GM13977 (cell line): Measurements from ENCODE around the gene NYAP1.

Experiments used
- DNase-seq: peaks from one replicate; pipeline ENCODE4 v3.0.0; 2012; ENCODE audit warnings: low spot score
- CTCF ChIP-seq: IDR thresholded peaks from 2 replicates; pipeline ENCODE4 v1.5.1; 2012; ENCODE audit warnings: mild to moderate bottlenecking, control low read depth; ENCODE audit not compliant: insufficient read depth; ENCODE audit errors: extremely low read depth, missing control alignments
- in situ Hi-C: fragments of 300-500 bp; cut with MboI; formaldehyde crosslinking; loops from one replicate; pipeline ENCODE4 v1.12.0; 2022; ENCODE audit warnings: low sequenced_read_pairs, low pct_unique_long_range_greater_than_20kb, mixed read lengths, inconsistent platforms; ENCODE audit not compliant: unreplicated experiment

Gene NYAP1

GRCh38 chr7:100543586-100543985, 59.9 kb downstream of the NYAP1 start:
- in situ Hi-C loops: no loop called here
- TF ChIP-seq CTCF: no peak

GRCh38 chr7:100544386-100544785, 60.7 kb downstream of the NYAP1 start:
- no peak for DNase-seq
- TF ChIP-seq CTCF: peak; percentile 3
- in situ Hi-C loops: no loop called here

More at GRCh38 chr7:100543586-100543985, 59.9 kb downstream of the NYAP1 start:
- DNase-seq: no peak
